Measurements from ENCODE around the gene PITPNM3. TPM values are rescaled to one million over a fixed set of nuclear protein-coding genes. Genes with fewer than 3 reads are reported as not detected.

PITPNM3 gene
- total RNA-seq, 1 experiment from 2014 or later: 4.2 TPM

- TF ChIP-seq TCF7L2 (IDR thresholded peaks at IDR 0.05; ENCODE audit: borderline replicate concordance, extremely low read depth, insufficient read depth, insufficient read length): no peak
- TF ChIP-seq ZNF274 (IDR thresholded peaks at IDR 0.05; ENCODE audit: low read depth, low read length): no peak
- no peak for TF ChIP-seq RAD21 (IDR thresholded peaks at IDR 0.05; ENCODE audit: low read depth)
- TF ChIP-seq EZH2phosphoT487 (IDR thresholded peaks at IDR 0.05; ENCODE audit: borderline replicate concordance): no peak
- no peak for TF ChIP-seq SRF (IDR thresholded peaks at IDR 0.05; ENCODE audit: low read depth)
- no peak for TF ChIP-seq ELF1 (IDR thresholded peaks at IDR 0.05; ENCODE audit: borderline replicate concordance, low read depth)
- no peak for TF ChIP-seq CBX3 (IDR thresholded peaks at IDR 0.05; ENCODE audit: low read depth)
- no peak for TF ChIP-seq SIN3A (IDR thresholded peaks at IDR 0.05; ENCODE audit: low read depth)
- no peak for TF ChIP-seq MAX (IDR thresholded peaks at IDR 0.05)
- TF ChIP-seq SP1 (IDR thresholded peaks at IDR 0.05; ENCODE audit: low read depth): no peak
- TF ChIP-seq CEBPB (IDR thresholded peaks at IDR 0.05; ENCODE audit: low read depth): no peak
Observed at GRCh38 chr17:6588165-6588564, 31.8 kb upstream of the PITPNM3 start (continued).

- H3K79me2 ChIP-seq (ENCODE audit: insufficient read depth, low read length): no peaks in the 10 kb centered on the region
- DNase-seq (ENCODE audit: low read depth, low spot score) (no peak), ATAC-seq (no peak)
- CTCF ChIA-PET: no interaction called here
- RAD21 ChIA-PET (ENCODE audit: low non-redundant PET in 1 of 2, low total read pairs in 2 of 2, uncharacterized antibody in 2 of 2, unreplicated experiment in 2 of 2): no interaction called here
- no peaks in the 10 kb centered on the region for H3K9me2 ChIP-seq (ENCODE audit: insufficient read depth)
- no peak overlapping the region for H3K4me3 ChIP-seq (replicated peaks in 1 of 2; ENCODE audit: low read depth in 1 of 2, low read length in 2 of 2)
- peaks cover 34 to 48% of the 10 kb centered on the region in 2 experiments for H3K36me3 ChIP-seq (ENCODE audit: control insufficient read depth in 1 of 2, insufficient read depth in 2 of 2, low read length in 2 of 2)
- TF ChIP-seq CTCF (IDR thresholded peaks at IDR 0.05 in 2 of 3, conservative IDR thresholded peaks at IDR 0.05 in 1 of 3; ENCODE audit: borderline replicate concordance in 1 of 3, insufficient read depth in 1 of 3, low read depth in 2 of 3, low read length in 2 of 3): no peak
- BruUV-seq (replicated peaks): no TSS peak
- H4K20me1 ChIP-seq (ENCODE audit: insufficient read depth): no peaks in the 10 kb centered on the region
- POLR2A ChIA-PET: interaction anchor here (0.5 kb wide), 1 partner anchor 26 kb away, joined by 6 read pairs; no protein-coding TSS in a partner anchor
- H2AFZ ChIP-seq (ENCODE audit: low read depth, low read length, poor library complexity, severe bottlenecking): no peak overlapping the region
- H3K9me3 ChIP-seq (ENCODE audit: control insufficient read depth in 1 of 2, insufficient read depth in 1 of 2, low read depth in 1 of 2, low read length in 2 of 2): no peaks in the 10 kb centered on the region
- H3K4me1 ChIP-seq (ENCODE audit: control insufficient read depth in 1 of 2, insufficient read depth in 2 of 2, low read length in 2 of 2): no peaks in the 10 kb centered on the region
- H3K4me2 ChIP-seq (ENCODE audit: low read length): no peak overlapping the region
- no peaks in the 10 kb centered on the region for H3K27me3 ChIP-seq (ENCODE audit: insufficient read depth, low read length)
- intact Hi-C loops (cut with micrococcal nuclease): no loop called here
- H3K27ac ChIP-seq (ENCODE audit: low read depth, low read length): no peak overlapping the region
- H3K9ac ChIP-seq (ENCODE audit: low read length): no peak overlapping the region
Observed at GRCh38 chr17:6587310-6587709, 31.0 kb upstream of the PITPNM3 start.

Data from HCT116 (cell line).